Activated T-cell treated with anti-CD3 and anti-CD28 coated beads, Interleukin-2, amount 50 U/mL, for 48 hours (primary cell): ENCODE data around the gene STYXL1.
"Not testable (repeated sequence)": the region's sequence is repeated elsewhere in the genome, so short reads cannot be mapped to it uniquely, and the experiment has no call there.

Experiments
- DNase-seq, 2 experiments: peaks; one replicate each; pipeline ENCODE4 v3.0.0-alpha.2; 2020

The STYXL1 gene

GRCh38 chr7:76047811-76048667 lies at the start of gene STYXL1, which contains the start of gene MDH2:
STYXL1 (minus strand) TSS chr7:76048000; CDS start chr7:76030523, 17,477 bp downstream.
MDH2 (plus strand) TSS chr7:76048106; CDS start chr7:76048161, 55 bp downstream.
- DNase-seq, result peak; percentile 93 to 95

GRCh38 chr7:76095908-76096307 lies 48.1 kb upstream of the STYXL1 start:
- no peak for DNase-seq

GRCh38 chr7:76094326-76094725 lies 46.5 kb upstream of the STYXL1 start:
- not testable (repeated sequence) for DNase-seq

- DNase-seq, result not testable (repeated sequence)
Observed at GRCh38 chr7:76093531-76093930, 45.7 kb upstream of the STYXL1 start.

GRCh38 chr7:76091506-76091905 lies 43.7 kb upstream of the STYXL1 start:
- DNase-seq, result no peak

GRCh38 chr7:76089865-76090475 lies 42.2 kb upstream of the STYXL1 start:
- no peak for DNase-seq

GRCh38 chr7:76087362-76087791 lies 39.6 kb upstream of the STYXL1 start:
- DNase-seq, result not testable (repeated sequence)

- DNase-seq, result no peak
Observed at GRCh38 chr7:76086070-76086469, 38.3 kb upstream of the STYXL1 start.

- not testable (repeated sequence) for DNase-seq
Observed at GRCh38 chr7:76084115-76084514, 36.3 kb upstream of the STYXL1 start.

- DNase-seq, result no peak
Observed at GRCh38 chr7:76080204-76080603, 32.4 kb upstream of the STYXL1 start.

- DNase-seq, result no peak
Observed at GRCh38 chr7:76077435-76077834, 29.6 kb upstream of the STYXL1 start.

- no peak for DNase-seq
Observed at GRCh38 chr7:76076995-76077394, 29.2 kb upstream of the STYXL1 start.

GRCh38 chr7:76074972-76075370 lies 27.2 kb upstream of the STYXL1 start:
- DNase-seq, result no peak

GRCh38 chr7:76074306-76074971 lies 26.6 kb upstream of the STYXL1 start:
- no peak for DNase-seq

- DNase-seq, result no peak
Observed at GRCh38 chr7:76073335-76073990, 25.7 kb upstream of the STYXL1 start.

- DNase-seq, result no peak
Observed at GRCh38 chr7:76072243-76073148, 24.7 kb upstream of the STYXL1 start.

GRCh38 chr7:76071316-76072242 lies 23.8 kb upstream of the STYXL1 start:
- DNase-seq, result no peak

- no peak for DNase-seq
Observed at GRCh38 chr7:76069238-76069638, 21.4 kb upstream of the STYXL1 start.

- no peak for DNase-seq
Observed at GRCh38 chr7:76066716-76067503, 19.1 kb upstream of the STYXL1 start.
